Progenitor cell of endocrine pancreas (in vitro differentiated cells): ENCODE results near the gene MAD2L1. TPM values are rescaled to one million over a fixed set of nuclear protein-coding genes. Genes with fewer than 3 reads are reported as not detected.

Experiments
- DNase-seq: peaks from one replicate; pipeline ENCODE4 v3.0.0; 2021; ENCODE audit warnings: low spot score; ENCODE audit not compliant: unreplicated experiment
- H3K27ac Mint-ChIP-seq: 2 replicates; pipeline ENCODE4 v1.8.0; 2021; ENCODE audit warnings: mild to moderate bottlenecking, moderate library complexity, mixed read lengths
- H3K27me3 Mint-ChIP-seq: 2 replicates; pipeline ENCODE4 v1.8.0; 2021; ENCODE audit warnings: mixed read lengths
- H3K36me3 Mint-ChIP-seq: 2 replicates; pipeline ENCODE4 v1.8.0; 2022; ENCODE audit warnings: mixed read lengths; ENCODE audit not compliant: insufficient read depth
- H3K4me1 Mint-ChIP-seq: 2 replicates; pipeline ENCODE4 v1.8.0; 2021; ENCODE audit warnings: low read depth, mixed read lengths
- H3K4me3 Mint-ChIP-seq: 2 replicates; pipeline ENCODE4 v1.8.0; 2021; ENCODE audit warnings: low read depth, mild to moderate bottlenecking, moderate library complexity, mixed read lengths
- H3K9me3 Mint-ChIP-seq: 2 replicates; pipeline ENCODE4 v1.8.0; 2021; ENCODE audit warnings: low read depth, mixed read lengths
- total RNA-seq: library from RNA; stranded (reverse); gene quantifications from 2 replicates; pipeline ENCODE4 v1.2.1, GENCODE V29; 2021
- TF ChIP-seq, protein P1 (sequence below): fragments of 200-600 bp; sonication (generic); IDR thresholded peaks from one replicate; pipeline ENCODE4 v1.5.0; 2021; ENCODE audit warnings: antibody characterized with exemption, mild to moderate bottlenecking; ENCODE audit not compliant: unreplicated experiment

The MAD2L1 gene
- total RNA-seq, 1 donor from 2014 or later: 28.1 TPM

DNA sequence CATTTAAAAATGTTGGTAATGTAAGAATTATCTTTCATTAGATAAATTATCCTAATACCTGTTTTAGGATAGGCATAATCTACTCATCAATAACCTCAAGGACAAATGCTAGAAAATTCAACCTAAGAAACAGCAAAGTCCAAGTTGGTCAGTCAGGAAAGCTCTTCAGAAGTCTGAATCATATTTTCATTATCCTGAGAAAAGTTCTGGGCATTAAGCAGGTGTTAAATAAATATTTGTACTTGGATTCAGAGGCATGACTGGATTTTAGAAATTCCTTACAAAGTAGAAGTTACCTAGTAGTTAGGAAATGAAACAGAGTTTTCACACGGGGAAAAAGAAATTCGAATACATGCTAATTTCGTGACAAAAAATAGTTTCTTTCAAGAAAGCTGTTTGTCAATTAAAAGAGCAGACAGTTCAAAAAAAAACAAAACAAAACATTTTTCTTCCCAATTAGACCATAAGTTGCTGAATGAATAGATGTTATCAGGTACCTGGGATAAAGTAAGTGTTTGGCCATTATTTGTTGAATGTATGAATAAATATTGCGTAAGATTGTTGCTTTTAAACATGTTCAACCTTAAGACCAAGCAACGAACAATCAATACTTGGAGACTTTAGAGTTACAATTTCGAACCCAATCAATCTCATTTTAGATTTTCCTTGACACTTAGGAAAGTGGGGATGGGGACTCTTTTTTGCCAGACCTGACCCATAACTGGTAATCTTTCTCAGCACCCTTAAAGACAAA, 48.5 kb downstream of the MAD2L1 start:
- Mint-ChIP-seq H3K4me1 (peaks cover 15% of the 10 kb centered on the region), H3K27ac (no peak overlapping the region), H3K36me3 (peaks cover 4% of the 10 kb centered on the region), H3K27me3 (no peaks in the 10 kb centered on the region), H3K9me3 (peaks cover 25% of the 10 kb centered on the region), H3K4me3 (no peak overlapping the region)
- no peak for DNase-seq
- TF ChIP-seq, protein P1, sequence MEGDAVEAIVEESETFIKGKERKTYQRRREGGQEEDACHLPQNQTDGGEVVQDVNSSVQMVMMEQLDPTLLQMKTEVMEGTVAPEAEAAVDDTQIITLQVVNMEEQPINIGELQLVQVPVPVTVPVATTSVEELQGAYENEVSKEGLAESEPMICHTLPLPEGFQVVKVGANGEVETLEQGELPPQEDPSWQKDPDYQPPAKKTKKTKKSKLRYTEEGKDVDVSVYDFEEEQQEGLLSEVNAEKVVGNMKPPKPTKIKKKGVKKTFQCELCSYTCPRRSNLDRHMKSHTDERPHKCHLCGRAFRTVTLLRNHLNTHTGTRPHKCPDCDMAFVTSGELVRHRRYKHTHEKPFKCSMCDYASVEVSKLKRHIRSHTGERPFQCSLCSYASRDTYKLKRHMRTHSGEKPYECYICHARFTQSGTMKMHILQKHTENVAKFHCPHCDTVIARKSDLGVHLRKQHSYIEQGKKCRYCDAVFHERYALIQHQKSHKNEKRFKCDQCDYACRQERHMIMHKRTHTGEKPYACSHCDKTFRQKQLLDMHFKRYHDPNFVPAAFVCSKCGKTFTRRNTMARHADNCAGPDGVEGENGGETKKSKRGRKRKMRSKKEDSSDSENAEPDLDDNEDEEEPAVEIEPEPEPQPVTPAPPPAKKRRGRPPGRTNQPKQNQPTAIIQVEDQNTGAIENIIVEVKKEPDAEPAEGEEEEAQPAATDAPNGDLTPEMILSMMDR: no peak

DNA sequence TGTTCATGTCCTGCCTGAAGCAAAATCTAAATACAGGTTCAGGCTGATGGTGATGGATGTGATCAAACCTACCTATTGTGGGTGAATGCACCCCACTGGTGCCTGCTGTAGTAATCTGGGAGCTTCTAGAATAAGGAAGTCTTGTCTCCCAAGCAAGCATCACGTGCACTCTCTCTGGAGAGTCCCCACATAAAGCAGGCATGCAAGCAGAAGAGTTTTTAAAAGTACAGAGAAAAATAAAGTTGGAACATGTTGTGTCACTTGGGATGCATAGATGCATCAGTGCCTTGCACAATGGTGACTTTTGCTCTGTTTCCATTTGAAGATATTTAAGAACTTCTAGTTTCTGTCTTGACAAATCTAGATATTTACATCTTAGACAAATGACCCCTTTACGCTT, 54.9 kb downstream of the MAD2L1 start:
- TF ChIP-seq, protein P1: no peak
- Mint-ChIP-seq H3K4me1 (no peaks in the 10 kb centered on the region), H3K9me3 (peaks cover 25% of the 10 kb centered on the region), H3K27ac (no peak overlapping the region), H3K27me3 (no peaks in the 10 kb centered on the region), H3K36me3 (peaks cover 4% of the 10 kb centered on the region), H3K4me3 (no peak overlapping the region)
- DNase-seq: no peak

DNA sequence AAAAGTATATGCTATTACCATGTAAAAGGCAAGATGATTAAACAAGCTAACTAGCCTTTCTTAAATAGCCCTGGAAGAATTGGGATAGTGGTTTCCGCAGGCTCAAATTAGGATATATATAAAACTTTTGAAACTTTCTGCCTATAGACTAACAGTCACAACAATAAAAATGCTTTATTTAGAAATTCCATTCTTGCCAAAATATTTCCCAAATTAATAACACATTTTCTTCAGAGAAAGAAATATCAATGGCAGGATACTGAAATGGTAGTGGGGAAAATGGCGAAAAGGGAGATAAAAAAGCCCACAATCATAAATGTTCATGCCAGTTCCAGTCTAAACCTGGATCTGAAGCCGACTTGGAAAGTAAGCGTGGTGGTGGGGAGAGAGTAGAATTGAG, 56.0 kb downstream of the MAD2L1 start:
- Mint-ChIP-seq H3K27ac (no peak overlapping the region), H3K4me1 (no peaks in the 10 kb centered on the region)

DNA sequence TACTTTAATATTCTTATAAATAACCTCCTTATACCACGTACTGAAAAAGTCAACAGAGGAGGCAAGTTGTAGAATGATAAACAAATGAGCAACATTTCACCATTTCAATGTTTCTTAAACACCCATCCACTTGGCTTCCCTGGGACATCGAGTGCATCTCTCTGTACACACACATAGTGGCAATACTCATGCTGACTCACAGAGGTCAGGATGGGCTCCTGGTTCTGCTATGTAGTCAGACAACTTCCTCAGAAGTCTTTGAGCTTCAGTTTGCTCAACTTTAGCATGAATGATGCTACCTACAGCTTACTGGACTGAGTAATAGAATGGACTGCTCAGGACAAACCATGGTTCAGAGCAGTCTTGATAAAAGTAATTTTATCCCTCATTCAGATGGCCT, 56.9 kb downstream of the MAD2L1 start:
- Mint-ChIP-seq H3K9me3 (peaks cover 8% of the 10 kb centered on the region), H3K4me1 (no peaks in the 10 kb centered on the region), H3K4me3 (no peak overlapping the region), H3K36me3 (no peaks in the 10 kb centered on the region), H3K27me3 (no peaks in the 10 kb centered on the region), H3K27ac (no peak overlapping the region)
- TF ChIP-seq, protein P1: no peak
- DNase-seq: no peak

More for the DNA sequence above, 56.0 kb downstream of the MAD2L1 start:
- TF ChIP-seq, protein P1: no peak
- H3K9me3 Mint-ChIP-seq: peaks cover 18% of the 10 kb centered on the region
- H3K27me3 Mint-ChIP-seq: no peaks in the 10 kb centered on the region
- DNase-seq: no peak
- no peak overlapping the region for H3K4me3 Mint-ChIP-seq
- peaks cover 4% of the 10 kb centered on the region for H3K36me3 Mint-ChIP-seq

DNA sequence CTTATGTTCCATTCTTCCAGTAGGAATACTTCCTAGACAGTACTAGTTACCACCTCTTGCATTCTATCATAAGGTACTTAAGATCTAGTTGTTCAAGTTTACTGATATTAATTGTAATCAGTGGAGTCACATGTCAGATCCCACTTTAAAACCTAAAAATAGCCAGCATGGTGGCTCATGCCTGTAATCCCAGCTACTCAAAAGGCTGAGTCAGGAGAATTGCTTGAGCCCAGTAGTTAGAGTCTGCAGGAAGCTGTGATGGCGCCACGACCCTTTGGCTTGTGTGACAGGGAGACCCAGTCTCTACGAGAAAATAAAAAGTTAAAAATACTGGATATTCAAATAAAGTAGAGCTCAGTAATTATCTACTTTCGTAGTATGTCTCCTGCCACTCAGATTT, 57.7 kb downstream of the MAD2L1 start:
- H3K9me3 Mint-ChIP-seq: peaks cover under 1% of the 10 kb centered on the region
- no peaks in the 10 kb centered on the region for H3K36me3 Mint-ChIP-seq
- H3K27me3 Mint-ChIP-seq: no peaks in the 10 kb centered on the region
- no peak overlapping the region for H3K27ac Mint-ChIP-seq
- no peak for DNase-seq
- TF ChIP-seq, protein P1: no peak
- H3K4me3 Mint-ChIP-seq: no peak overlapping the region
- H3K4me1 Mint-ChIP-seq: no peaks in the 10 kb centered on the region
